Bronchial epithelial cell (primary cell): ENCODE measurements around the gene DNTTIP2. TPM values are rescaled to one million over a fixed set of nuclear protein-coding genes. Genes with fewer than 3 reads are reported as not detected.
A peak's percentile ranks its signal among the peaks of the same experiment; 100 is the strongest.

Experiments used
- DNase-seq: peaks from one replicate; pipeline ENCODE4 v3.0.0-alpha.2; 2010; ENCODE audit warnings: low read depth
- FAIRE-seq: peaks from 2 replicates; lab custom pipeline; 2011; peaks lifted over from hg19 to GRCh38; lab: Jason Lieb, UNC
- H3K27me3 ChIP-seq: 2 replicates; pipeline ENCODE4 v1.5.1; 2011; ENCODE audit warnings: low read length; ENCODE audit not compliant: control insufficient read depth, insufficient read depth
- H3K36me3 ChIP-seq: 2 replicates; pipeline ENCODE4 v1.5.1; 2011; ENCODE audit warnings: low read length; ENCODE audit not compliant: control insufficient read depth, insufficient read depth
- H3K4me3 ChIP-seq: 2 replicates; pipeline ENCODE4 v1.5.1; 2011; ENCODE audit warnings: mild to moderate bottlenecking, low read depth, low read length, control low read depth
- CTCF ChIP-seq: IDR thresholded peaks from 2 replicates; pipeline ENCODE4 v1.5.1; 2011; ENCODE audit warnings: mild to moderate bottlenecking, moderate library complexity, low read length, control low read depth, inconsistent platforms; ENCODE audit not compliant: insufficient read depth, severe bottlenecking
- total RNA-seq: library from RNA; depleted of rRNA; stranded (reverse); fragments of >200 nt; gene quantifications from 2 replicates; pipeline ENCODE4 v1.2.1, GENCODE V29; 2014

DNTTIP2 gene
- total RNA-seq, 1 donor from 2014 or later: 24.5 TPM

- Histone ChIP-seq H3K4me3 (no peak overlapping the region), H3K36me3 (no peaks in the 10 kb centered on the region), H3K27me3 (no peaks in the 10 kb centered on the region)
- no peak for DNase-seq
- TF ChIP-seq CTCF: no peak
- FAIRE-seq: no peak
Observed at GRCh38 chr1:93829061-93829460, 49.9 kb downstream of the DNTTIP2 start.

GRCh38 chr1:93828367-93828755 lies 50.6 kb downstream of the DNTTIP2 start:
- no peak for TF ChIP-seq CTCF
- FAIRE-seq (no peak), DNase-seq (peak; percentile 79)
- no peak overlapping the region for H3K4me3 ChIP-seq
- no peaks in the 10 kb centered on the region for H3K27me3 ChIP-seq
- no peaks in the 10 kb centered on the region for H3K36me3 ChIP-seq

GRCh38 chr1:93827633-93828366 lies 51.2 kb downstream of the DNTTIP2 start:
- no peak for FAIRE-seq
- peak; percentile 67 for DNase-seq

GRCh38 chr1:93827128-93827527 lies 51.9 kb downstream of the DNTTIP2 start:
- TF ChIP-seq CTCF: no peak
- FAIRE-seq: no peak

More at GRCh38 chr1:93827633-93828366, 51.2 kb downstream of the DNTTIP2 start:
- Histone ChIP-seq H3K27me3 (no peaks in the 10 kb centered on the region), H3K4me3 (no peak overlapping the region), H3K36me3 (no peaks in the 10 kb centered on the region)
- no peak for TF ChIP-seq CTCF

GRCh38 chr1:93824834-93825233 lies 54.2 kb downstream of the DNTTIP2 start:
- DNase-seq: no peak
- no peaks in the 10 kb centered on the region for H3K36me3 ChIP-seq
- no peak overlapping the region for H3K4me3 ChIP-seq
- no peaks in the 10 kb centered on the region for H3K27me3 ChIP-seq
- no peak for TF ChIP-seq CTCF
- FAIRE-seq: no peak

More at GRCh38 chr1:93827128-93827527, 51.9 kb downstream of the DNTTIP2 start:
- no peaks in the 10 kb centered on the region for H3K27me3 ChIP-seq
- no peak for DNase-seq
- no peaks in the 10 kb centered on the region for H3K36me3 ChIP-seq
- H3K4me3 ChIP-seq: no peak overlapping the region
